Colonic mucosa (tissue), 4 donors: ENCODE results near the gene CERK. TPM values are rescaled to one million over a fixed set of nuclear protein-coding genes. Genes with fewer than 3 reads are reported as not detected.

Source experiments
- DNase-seq: peaks from one replicate; pipeline ENCODE4 v3.0.0-alpha.2; 2020
- H3K27ac ChIP-seq: fragments of 200-600 bp; one replicate; pipeline ENCODE4 v1.8.0; 2021
- H3K27me3 ChIP-seq: fragments of 200-600 bp; one replicate; pipeline ENCODE4 v1.8.0; 2021
- H3K36me3 ChIP-seq: fragments of 200-600 bp; one replicate; pipeline ENCODE4 v1.8.0; 2021
- H3K4me1 ChIP-seq: fragments of 200-600 bp; one replicate; pipeline ENCODE4 v1.8.0; 2021; ENCODE audit warnings: mild to moderate bottlenecking
- H3K4me3 ChIP-seq: fragments of 200-600 bp; one replicate; pipeline ENCODE4 v1.8.0; 2021
- H3K9ac ChIP-seq, 2 donors: one replicate each; pipeline ENCODE4 v1.7.0; 2013; ENCODE audit warnings: control low read depth in 2 of 2, low read depth in 2 of 2, low read length in 2 of 2
- H3K9me3 ChIP-seq: fragments of 200-600 bp; one replicate; pipeline ENCODE4 v1.8.0; 2021
- intact Hi-C: fragments of 100-400 bp; cut with DNase I; formaldehyde crosslinking; loops from one replicate; pipeline ENCODE4 v1.14.1; 2022
- total RNA-seq, 2 donors: library from RNA; stranded (reverse); fragmentation: NEBNext Ultra II Directional in 1 of 2; extraction: Animal tissue kit (Norgen Biotek cat#: 25700) in 1 of 2; gene quantifications; one replicate each; pipeline ENCODE4 v1.2.1, GENCODE V29; 2021
- TF ChIP-seq, protein P1 (sequence below): fragments of 200-600 bp; IDR thresholded peaks from one replicate; pipeline ENCODE4 v1.8.0; 2022; ENCODE audit warnings: antibody characterized with exemption, mild to moderate bottlenecking
- donor health status: healthy.
- donor health status: DM: no; HTN: no; CAD: no.
- donor health status: DM: no; HTN: no; CAD: no.

The CERK gene
- total RNA-seq, 2 donors from 2014 or later = 24.7 to 46.6 TPM

GRCh38 chr22:46747646-46748045 is 9.6 kb upstream of the CERK start:
- no peak for DNase-seq
- intact Hi-C loops = no loop called here
- H3K27me3 ChIP-seq = no peaks in the 10 kb centered on the region
- TF ChIP-seq, protein P1, sequence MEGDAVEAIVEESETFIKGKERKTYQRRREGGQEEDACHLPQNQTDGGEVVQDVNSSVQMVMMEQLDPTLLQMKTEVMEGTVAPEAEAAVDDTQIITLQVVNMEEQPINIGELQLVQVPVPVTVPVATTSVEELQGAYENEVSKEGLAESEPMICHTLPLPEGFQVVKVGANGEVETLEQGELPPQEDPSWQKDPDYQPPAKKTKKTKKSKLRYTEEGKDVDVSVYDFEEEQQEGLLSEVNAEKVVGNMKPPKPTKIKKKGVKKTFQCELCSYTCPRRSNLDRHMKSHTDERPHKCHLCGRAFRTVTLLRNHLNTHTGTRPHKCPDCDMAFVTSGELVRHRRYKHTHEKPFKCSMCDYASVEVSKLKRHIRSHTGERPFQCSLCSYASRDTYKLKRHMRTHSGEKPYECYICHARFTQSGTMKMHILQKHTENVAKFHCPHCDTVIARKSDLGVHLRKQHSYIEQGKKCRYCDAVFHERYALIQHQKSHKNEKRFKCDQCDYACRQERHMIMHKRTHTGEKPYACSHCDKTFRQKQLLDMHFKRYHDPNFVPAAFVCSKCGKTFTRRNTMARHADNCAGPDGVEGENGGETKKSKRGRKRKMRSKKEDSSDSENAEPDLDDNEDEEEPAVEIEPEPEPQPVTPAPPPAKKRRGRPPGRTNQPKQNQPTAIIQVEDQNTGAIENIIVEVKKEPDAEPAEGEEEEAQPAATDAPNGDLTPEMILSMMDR = no peak
- no peak overlapping the region for H3K27ac ChIP-seq
- no peaks in the 10 kb centered on the region for H3K9me3 ChIP-seq
- H3K4me1 ChIP-seq = peaks cover 18% of the 10 kb centered on the region
- no peak overlapping the region for H3K9ac ChIP-seq
- H3K4me3 ChIP-seq = no peak overlapping the region
- no peaks in the 10 kb centered on the region for H3K36me3 ChIP-seq

GRCh38 chr22:46746620-46747019 is 8.6 kb upstream of the CERK start:
- TF ChIP-seq, protein P1 = no peak
- no peaks in the 10 kb centered on the region for H3K9me3 ChIP-seq
- H3K27ac ChIP-seq = no peak overlapping the region
- intact Hi-C loops = no loop called here
- DNase-seq = no peak
- H3K9ac ChIP-seq = no peak overlapping the region
- H3K4me3 ChIP-seq = no peak overlapping the region
- H3K36me3 ChIP-seq = no peaks in the 10 kb centered on the region
- no peaks in the 10 kb centered on the region for H3K27me3 ChIP-seq
- peaks cover 18% of the 10 kb centered on the region for H3K4me1 ChIP-seq

GRCh38 chr22:46746192-46746591 is 8.1 kb upstream of the CERK start:
- H3K36me3 ChIP-seq = no peaks in the 10 kb centered on the region
- peaks cover 18% of the 10 kb centered on the region for H3K4me1 ChIP-seq
- peak overlapping the region in 1 of 2 donors; percentile 5 for H3K9ac ChIP-seq
- DNase-seq = no peak
- H3K9me3 ChIP-seq = no peaks in the 10 kb centered on the region
- H3K4me3 ChIP-seq = no peak overlapping the region
- intact Hi-C loops = no loop called here
- H3K27ac ChIP-seq = no peak overlapping the region
- no peaks in the 10 kb centered on the region for H3K27me3 ChIP-seq
- TF ChIP-seq, protein P1 = no peak

DNA sequence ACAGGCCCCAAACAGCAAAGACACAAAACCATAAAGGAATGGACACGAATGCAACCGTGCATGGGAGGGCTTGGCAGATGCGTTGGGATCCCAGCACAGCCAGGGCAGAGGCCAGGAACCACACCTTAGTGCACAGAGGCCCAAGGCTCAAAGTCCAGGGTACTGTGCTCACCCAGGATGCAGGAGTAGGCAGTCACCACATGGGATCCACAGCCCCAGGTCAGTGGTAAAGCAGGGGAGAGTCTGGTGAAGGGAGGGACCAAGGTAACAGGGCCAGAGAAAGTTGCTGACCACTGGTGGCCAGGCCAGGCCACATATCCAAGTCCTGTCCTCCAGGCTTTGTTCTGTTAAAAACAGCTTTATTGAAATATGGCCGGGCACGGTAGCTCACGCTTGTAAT is 6.5 kb upstream of the CERK start:
- peaks cover 11% of the 10 kb centered on the region for H3K4me1 ChIP-seq
- peak; percentile 88 for DNase-seq
- no peaks in the 10 kb centered on the region for H3K27me3 ChIP-seq
- TF ChIP-seq, protein P1 = no peak
- H3K4me3 ChIP-seq = no peak overlapping the region
- peak overlapping the region in 1 of 2 donors; percentile 2 for H3K9ac ChIP-seq
- intact Hi-C loops = no loop called here
- no peaks in the 10 kb centered on the region for H3K36me3 ChIP-seq
- H3K9me3 ChIP-seq = no peaks in the 10 kb centered on the region
- H3K27ac ChIP-seq = peak overlapping the region; percentile 44

DNA sequence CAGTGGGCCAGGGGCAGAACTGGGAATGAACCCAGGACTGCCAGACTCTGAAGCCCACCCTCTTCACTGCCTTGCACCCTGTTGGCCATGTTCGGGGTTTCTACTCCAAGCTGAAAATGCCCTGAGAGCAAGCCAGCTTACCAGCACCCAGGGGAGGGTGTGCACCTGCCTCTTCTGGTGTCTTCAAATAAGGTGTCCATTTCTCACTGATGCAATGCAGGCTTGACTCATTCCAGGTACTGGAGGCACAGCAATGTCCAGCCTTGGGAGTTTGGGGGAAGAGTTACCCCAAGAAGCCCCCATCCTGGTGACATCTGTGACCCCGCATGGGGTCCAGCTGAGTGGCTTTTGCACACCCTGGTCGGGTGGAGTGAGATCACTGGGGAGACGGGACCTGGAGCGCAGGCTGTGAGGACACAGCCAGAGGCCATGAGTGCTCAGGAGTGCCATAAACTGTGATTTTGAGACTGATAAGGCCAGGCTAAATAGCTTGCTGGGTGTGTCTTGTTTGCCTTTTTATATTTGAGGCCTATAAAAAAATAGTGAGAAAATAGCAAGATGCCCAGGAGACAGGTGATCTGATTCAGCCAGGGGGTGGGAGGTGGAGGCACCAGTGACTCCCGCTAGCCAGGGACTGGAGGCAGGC is 4.6 kb upstream of the CERK start:
- H3K4me1 ChIP-seq = peaks cover 21% of the 10 kb centered on the region
- intact Hi-C loops = no loop called here
- H3K27ac ChIP-seq = peak overlapping the region; percentile 61
- no peaks in the 10 kb centered on the region for H3K36me3 ChIP-seq
- no peaks in the 10 kb centered on the region for H3K27me3 ChIP-seq
- DNase-seq = peak; percentile 82
- TF ChIP-seq, protein P1 = no peak
- no peaks in the 10 kb centered on the region for H3K9me3 ChIP-seq
- H3K9ac ChIP-seq = peak overlapping the region in 1 of 2 donors; percentile 82
- no peak overlapping the region for H3K4me3 ChIP-seq
